ENCODE results near the gene AKR1C1. TPM values are rescaled to one million over a fixed set of nuclear protein-coding genes. Genes with fewer than 3 reads are reported as not detected.

AKR1C1 gene
- total RNA-seq, 120 experiments from 2014 or later, result 5.4 to 36.3 (median 17.3) TPM

Other genes with a start within 250 kb of the AKR1C1 start
- gene AKR1E2, start 137.2 kb upstream of the AKR1C1 start, total RNA-seq, result 10 to 100 TPM in 116 of 120 experiments, 1 to 10 TPM in 4; 8.8 to 35.6 (median 19.3) TPM
- 10 to 100 TPM in 76 of 120 experiments, 1 to 10 TPM in 44; 3.1 to 44.6 (median 12.0) TPM for gene AKR1C2, start 40.4 kb downstream of the AKR1C1 start, total RNA-seq
- 10 to 100 TPM in 91 of 120 experiments, 1 to 10 TPM in 29; 3.9 to 46.5 (median 13.7) TPM for gene AKR1C3, start 131.0 kb downstream of the AKR1C1 start, total RNA-seq
- gene AKR1C8, start 221.7 kb downstream of the AKR1C1 start, total RNA-seq, result 1 to 10 TPM in 1 of 120 experiments, not detected in 119; 1.2 TPM
- not detected for gene AKR1C4, start 233.4 kb downstream of the AKR1C1 start, total RNA-seq

Measured in dorsolateral prefrontal cortex (tissue), 118 donors.